Kidney (tissue), 14 donors: ENCODE measurements around the gene DISP3. TPM values are rescaled to one million over a fixed set of nuclear protein-coding genes. Genes with fewer than 3 reads are reported as not detected.

ENCODE experiments used
- DNase-seq, 5 donors: peaks; one replicate each; pipeline ENCODE4 v3.0.0-alpha.2; 2013 to 2020
- FAIRE-seq: peaks from 2 replicates; lab custom pipeline; 2012; peaks lifted over from hg19 to GRCh38; lab: Jason Lieb, UNC
- H3K27ac ChIP-seq, 2 donors: one replicate each; pipeline ENCODE4 v1.7.0; 2013; ENCODE audit warnings: low read depth in 2 of 2, low read length in 2 of 2, inconsistent platforms in 1 of 2
- H3K27me3 ChIP-seq: one replicate; pipeline ENCODE4 v1.7.1; 2013; ENCODE audit warnings: low read length, inconsistent platforms; ENCODE audit not compliant: control insufficient read depth, insufficient read depth
- H3K36me3 ChIP-seq, 3 donors: one replicate each; pipeline versions ENCODE4 v1.7.0 to v1.7.1; 2013; ENCODE audit warnings: low read length in 3 of 3, control low read depth in 1 of 3, inconsistent platforms in 1 of 3; ENCODE audit not compliant: insufficient read depth in 3 of 3, control insufficient read depth in 2 of 3
- H3K4me1 ChIP-seq, 3 donors: one replicate each; pipeline versions ENCODE4 v1.7.0 to v1.7.1; 2013; ENCODE audit warnings: low read length in 3 of 3, inconsistent platforms in 1 of 3, low read depth in 1 of 3; ENCODE audit not compliant: control insufficient read depth in 2 of 3, insufficient read depth in 2 of 3
- H3K4me3 ChIP-seq, 3 donors: one replicate each; pipeline versions ENCODE4 v1.7.0 to v1.8.1; 2013; ENCODE audit warnings: low read length in 3 of 3, control low read depth in 1 of 3, inconsistent platforms in 1 of 3
- H3K9ac ChIP-seq, 3 donors: one replicate each; pipeline versions ENCODE4 v1.7.0 to v1.7.1; 2013; ENCODE audit warnings: low read length in 3 of 3, control low read depth in 1 of 3, inconsistent platforms in 1 of 3
- H3K9me3 ChIP-seq, 3 donors: one replicate each; pipeline versions ENCODE4 v1.7.0 to v1.7.1; 2013; ENCODE audit warnings: low read length in 3 of 3, control low read depth in 1 of 3, inconsistent platforms in 1 of 3; ENCODE audit not compliant: control insufficient read depth in 2 of 3, insufficient read depth in 1 of 3
- intact Hi-C: fragments of 100-400 bp; cut with DNase I; formaldehyde crosslinking; loops from one replicate; pipeline ENCODE4 v1.11.1; 2022
- polyA plus RNA-seq: library from polyadenylated mRNA; stranded (reverse); fragments of 350-450 nt; fragmentation: Illumina TruSeq; extraction: RNeasy Lipid Tissue Mini Kit (QIAGEN cat#74804); gene quantifications from one replicate; pipeline ENCODE4 v1.2.3, GENCODE V29; 2014; ENCODE audit warnings: low read depth, low replicate concordance; ENCODE audit not compliant: insufficient read depth
- total RNA-seq: library from RNA; stranded (reverse); fragmentation: NEBNext Ultra II Directional; extraction: Animal tissue kit (Norgen Biotek cat#: 25700); gene quantifications from one replicate; pipeline ENCODE4 v1.2.1, GENCODE V29; 2021
- TF ChIP-seq, protein P1 (sequence below): IDR thresholded peaks from 3 replicates; pipeline ENCODE4 v1.5.1; 2012; ENCODE audit warnings: mild to moderate bottlenecking, moderate library complexity, borderline replicate concordance; ENCODE audit not compliant: insufficient read depth; ENCODE audit errors: extremely low read depth
- donor health status: control.
- donor health status: control.
- donor health status: control.
- donor health status: control.
- donor health status: control.
- donor health status: DM: yes; HTN: yes; CAD: no.
- donor health status: Normal renal cell carcinoma (clear cell type).

The DISP3 gene
- total and polyA plus RNA-seq, 2 donors from 2014 or later: 0.19 TPM; not detected in 1

- H3K9me3 ChIP-seq: no peaks in the 10 kb centered on the region
- no peak overlapping the region for H3K27ac ChIP-seq
- intact Hi-C loops: no loop called here
- no peaks in the 10 kb centered on the region for H3K36me3 ChIP-seq
- TF ChIP-seq, protein P1, sequence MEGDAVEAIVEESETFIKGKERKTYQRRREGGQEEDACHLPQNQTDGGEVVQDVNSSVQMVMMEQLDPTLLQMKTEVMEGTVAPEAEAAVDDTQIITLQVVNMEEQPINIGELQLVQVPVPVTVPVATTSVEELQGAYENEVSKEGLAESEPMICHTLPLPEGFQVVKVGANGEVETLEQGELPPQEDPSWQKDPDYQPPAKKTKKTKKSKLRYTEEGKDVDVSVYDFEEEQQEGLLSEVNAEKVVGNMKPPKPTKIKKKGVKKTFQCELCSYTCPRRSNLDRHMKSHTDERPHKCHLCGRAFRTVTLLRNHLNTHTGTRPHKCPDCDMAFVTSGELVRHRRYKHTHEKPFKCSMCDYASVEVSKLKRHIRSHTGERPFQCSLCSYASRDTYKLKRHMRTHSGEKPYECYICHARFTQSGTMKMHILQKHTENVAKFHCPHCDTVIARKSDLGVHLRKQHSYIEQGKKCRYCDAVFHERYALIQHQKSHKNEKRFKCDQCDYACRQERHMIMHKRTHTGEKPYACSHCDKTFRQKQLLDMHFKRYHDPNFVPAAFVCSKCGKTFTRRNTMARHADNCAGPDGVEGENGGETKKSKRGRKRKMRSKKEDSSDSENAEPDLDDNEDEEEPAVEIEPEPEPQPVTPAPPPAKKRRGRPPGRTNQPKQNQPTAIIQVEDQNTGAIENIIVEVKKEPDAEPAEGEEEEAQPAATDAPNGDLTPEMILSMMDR: no peak
- H3K9ac ChIP-seq: no peak overlapping the region
- H3K4me1 ChIP-seq: no peaks in the 10 kb centered on the region
- no peaks in the 10 kb centered on the region for H3K27me3 ChIP-seq
- H3K4me3 ChIP-seq: no peak overlapping the region
- FAIRE-seq: no peak
- peak in 2 of 5 donors; percentile 40 to 46 for DNase-seq
Measured at GRCh38 chr1:11431941-11432507, 46.9 kb upstream of the DISP3 start.

DNA sequence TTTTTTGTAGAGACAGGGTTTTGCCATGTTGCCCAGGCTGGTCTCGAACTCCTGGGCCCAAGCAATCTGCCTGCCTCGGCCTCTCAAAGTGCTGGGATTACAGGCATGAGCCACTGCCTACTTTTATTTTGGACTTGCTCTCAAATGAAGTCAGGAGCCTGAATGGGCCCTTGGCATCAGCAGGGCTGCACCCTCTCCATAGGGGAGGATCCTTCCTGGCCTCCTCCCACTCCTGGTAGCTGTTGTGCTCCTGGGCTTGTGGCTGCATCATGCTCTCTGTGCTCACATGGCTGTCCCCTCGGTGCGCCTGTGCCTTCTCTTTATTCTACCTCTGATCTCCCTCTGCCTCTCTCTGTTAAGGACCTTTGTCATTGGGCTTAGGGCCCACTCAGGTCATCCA is 46.4 kb upstream of the DISP3 start:
- TF ChIP-seq, protein P1: no peak
- H3K9ac ChIP-seq: no peak overlapping the region
- no peak for DNase-seq
- no peaks in the 10 kb centered on the region for H3K36me3 ChIP-seq
- intact Hi-C loops: no loop called here
- H3K9me3 ChIP-seq: no peaks in the 10 kb centered on the region
- H3K4me1 ChIP-seq: no peaks in the 10 kb centered on the region
- H3K27ac ChIP-seq: no peak overlapping the region
- H3K27me3 ChIP-seq: no peaks in the 10 kb centered on the region
- no peak for FAIRE-seq
- no peak overlapping the region for H3K4me3 ChIP-seq

DNA sequence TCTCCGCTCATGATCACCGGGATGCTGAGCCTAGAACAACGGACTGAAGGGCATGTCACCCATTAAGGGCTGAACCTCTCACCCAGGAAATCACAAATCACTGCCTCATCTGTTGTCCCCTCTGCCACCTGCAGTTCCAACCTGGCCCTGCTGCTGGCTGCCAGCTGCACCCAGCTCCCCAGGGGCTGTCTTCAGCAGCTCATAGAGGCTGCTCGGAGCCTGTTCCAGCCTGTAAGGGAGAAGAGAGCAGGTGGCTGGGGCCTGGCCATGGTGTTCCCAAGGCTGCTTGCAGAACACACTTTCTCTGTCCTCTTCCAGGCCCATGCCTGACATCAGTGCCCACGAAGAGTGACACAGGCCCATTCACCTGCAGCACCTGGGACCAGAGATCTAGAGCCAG is 44.5 kb upstream of the DISP3 start:
- TF ChIP-seq, protein P1: no peak
- no peaks in the 10 kb centered on the region for H3K9me3 ChIP-seq
- DNase-seq: no peak
- intact Hi-C loops: no loop called here
- H3K27me3 ChIP-seq: no peaks in the 10 kb centered on the region
- H3K36me3 ChIP-seq: no peaks in the 10 kb centered on the region
- H3K4me1 ChIP-seq: no peaks in the 10 kb centered on the region
- no peak overlapping the region for H3K27ac ChIP-seq
- no peak overlapping the region for H3K9ac ChIP-seq
- H3K4me3 ChIP-seq: no peak overlapping the region
- no peak for FAIRE-seq

- TF ChIP-seq, protein P1: no peak
- Histone ChIP-seq H3K27me3 (no peaks in the 10 kb centered on the region), H3K4me1 (no peaks in the 10 kb centered on the region), H3K36me3 (no peaks in the 10 kb centered on the region), H3K9ac (no peak overlapping the region), H3K27ac (no peak overlapping the region), H3K4me3 (no peak overlapping the region), H3K9me3 (no peaks in the 10 kb centered on the region)
- DNase-seq: no peak
- no peak for FAIRE-seq
- intact Hi-C loops: no loop called here
Measured at GRCh38 chr1:11434926-11435325, 44.0 kb upstream of the DISP3 start.
